HG02571 (cell line): ENCODE results near the gene P2RX6.

Experiments
- ATAC-seq: cut with Tn5 transposase; IDR thresholded peaks from one replicate; pipeline ENCODE4 v1.9.1; 2021; ENCODE audit warnings: mild to moderate bottlenecking, moderate library complexity; ENCODE audit not compliant: unreplicated experiment

The P2RX6 gene

DNA sequence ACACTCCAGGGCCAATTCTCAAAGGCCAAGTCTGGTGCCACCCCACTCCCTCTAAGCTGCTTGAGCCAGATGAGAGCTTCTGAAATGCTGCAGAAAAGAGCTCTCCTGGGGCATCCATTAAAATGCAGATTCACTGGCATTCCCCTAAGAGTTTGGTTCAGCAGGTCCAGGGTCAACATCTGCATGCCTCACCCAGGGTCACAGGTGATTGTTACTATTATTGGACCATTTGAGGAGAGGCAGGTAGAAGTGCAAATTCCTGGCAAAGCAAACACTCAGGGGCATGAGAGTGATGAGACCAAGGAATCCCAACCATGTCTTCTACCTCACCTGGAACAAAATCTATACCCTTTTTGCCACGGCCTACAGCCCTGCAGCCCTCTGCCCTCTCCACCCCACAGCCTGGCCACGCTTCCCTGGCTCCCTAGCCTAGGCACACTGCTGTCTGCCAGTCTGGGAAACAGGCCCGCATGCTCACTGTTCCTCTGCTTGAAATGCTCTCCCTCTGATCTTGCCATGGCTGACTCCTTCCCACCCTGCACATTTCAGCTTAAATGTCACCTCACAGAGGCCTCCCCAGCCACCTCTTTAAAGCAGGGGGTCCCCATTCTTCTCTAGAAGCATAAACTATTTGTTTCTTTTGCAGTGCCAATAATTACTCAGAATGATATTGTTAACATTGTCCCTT lies 4.4 kb upstream of the P2RX6 start:
- no peak for ATAC-seq

DNA sequence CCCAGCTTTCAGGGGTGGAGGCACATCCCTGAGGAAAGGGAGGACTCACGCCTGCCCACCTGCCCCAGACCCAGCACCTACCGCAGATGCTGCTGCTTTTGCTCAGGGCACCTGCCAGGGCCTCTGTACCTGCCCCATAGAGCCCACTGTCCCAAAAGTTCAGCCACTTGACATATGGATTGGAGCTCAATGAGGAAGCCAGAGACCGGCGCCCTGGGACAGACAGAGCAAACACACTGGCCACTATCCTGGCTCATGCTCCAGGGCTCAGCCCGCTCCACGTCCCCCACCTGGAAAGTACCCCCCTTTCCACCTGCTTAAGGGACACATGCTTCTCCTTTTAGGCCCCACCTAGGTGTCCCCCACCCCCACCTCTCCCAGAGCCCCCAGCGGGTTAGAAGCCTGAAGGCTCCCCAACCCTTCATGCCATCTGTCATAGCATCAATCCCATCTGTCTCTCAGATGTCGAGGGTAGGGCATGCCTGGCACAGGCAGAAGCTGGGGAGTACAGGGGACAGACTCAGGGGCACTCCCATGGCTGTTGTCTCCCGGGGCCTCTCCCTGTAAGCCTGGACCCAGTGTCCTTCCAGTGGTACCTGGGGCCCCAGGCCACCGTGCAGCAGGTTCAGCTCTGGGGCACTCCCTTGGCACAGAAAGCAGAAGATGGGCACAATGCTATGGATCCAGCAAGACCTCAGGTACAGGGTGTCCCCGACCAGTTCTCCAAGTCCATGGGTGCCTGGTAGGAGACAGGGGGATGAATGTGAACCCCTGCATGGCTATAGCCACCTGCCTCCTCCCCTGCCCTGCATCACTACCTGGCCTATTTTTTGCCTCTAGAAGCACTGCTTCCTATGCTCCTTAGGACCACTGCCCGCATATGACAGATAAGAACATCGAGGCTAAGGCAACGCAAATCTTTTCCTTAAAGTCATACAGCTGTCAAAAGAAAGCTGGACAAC lies 2.2 kb upstream of the P2RX6 start:
- ATAC-seq: no peak

DNA sequence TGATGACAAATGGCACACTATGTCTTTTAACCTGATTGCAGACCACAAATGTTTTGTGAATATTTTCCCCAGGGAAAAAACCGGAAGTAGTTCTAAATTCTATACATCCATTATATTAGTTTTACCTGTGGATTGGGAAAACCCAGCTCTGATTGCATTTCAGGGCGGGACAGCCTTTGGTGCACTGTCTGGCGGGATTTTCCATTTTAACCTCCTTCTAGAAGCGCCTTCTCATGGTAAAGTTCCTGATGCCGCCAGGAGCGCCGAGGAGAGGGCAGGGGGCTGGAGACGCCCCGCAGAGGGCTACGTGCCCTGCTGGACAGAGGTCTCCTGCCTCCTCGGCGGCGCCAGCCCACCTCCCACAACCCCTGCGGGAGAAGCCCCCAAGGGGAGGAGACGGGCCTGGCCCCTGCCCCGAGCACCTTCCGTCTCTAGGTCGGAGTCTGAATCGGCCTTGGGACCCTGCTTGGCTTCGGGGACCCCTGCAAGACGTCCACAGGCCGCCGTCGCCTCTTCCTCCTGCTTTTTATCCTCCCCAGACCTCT lies 1.2 kb upstream of the P2RX6 start:
- ATAC-seq: no peak

DNA sequence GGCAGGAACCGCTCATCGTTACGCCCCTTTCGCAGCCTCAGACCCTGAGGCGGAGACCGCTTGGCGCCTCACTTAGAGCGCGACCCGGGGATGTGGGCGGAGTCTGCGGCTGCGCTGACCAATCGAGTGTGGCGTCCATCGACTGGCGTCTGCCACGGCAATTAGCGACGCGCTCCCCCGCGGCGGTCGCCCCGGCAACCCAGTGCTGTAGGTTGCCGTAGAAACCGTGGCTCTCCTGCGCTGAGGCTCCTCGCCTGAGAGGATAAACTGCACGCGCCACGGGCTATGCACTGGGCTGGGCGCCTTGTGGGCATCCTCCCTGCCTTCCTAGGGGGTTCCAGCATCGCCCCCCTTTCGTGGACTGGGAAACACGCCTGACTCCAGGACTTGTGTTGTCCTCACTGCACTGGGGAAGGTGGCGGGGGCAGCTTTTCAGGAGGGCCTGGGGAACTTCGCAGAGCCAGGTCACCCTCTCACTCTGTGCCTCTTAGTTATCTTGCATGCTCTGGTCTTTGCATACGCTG lies 701 bp upstream of the P2RX6 start:
- ATAC-seq: no peak

DNA sequence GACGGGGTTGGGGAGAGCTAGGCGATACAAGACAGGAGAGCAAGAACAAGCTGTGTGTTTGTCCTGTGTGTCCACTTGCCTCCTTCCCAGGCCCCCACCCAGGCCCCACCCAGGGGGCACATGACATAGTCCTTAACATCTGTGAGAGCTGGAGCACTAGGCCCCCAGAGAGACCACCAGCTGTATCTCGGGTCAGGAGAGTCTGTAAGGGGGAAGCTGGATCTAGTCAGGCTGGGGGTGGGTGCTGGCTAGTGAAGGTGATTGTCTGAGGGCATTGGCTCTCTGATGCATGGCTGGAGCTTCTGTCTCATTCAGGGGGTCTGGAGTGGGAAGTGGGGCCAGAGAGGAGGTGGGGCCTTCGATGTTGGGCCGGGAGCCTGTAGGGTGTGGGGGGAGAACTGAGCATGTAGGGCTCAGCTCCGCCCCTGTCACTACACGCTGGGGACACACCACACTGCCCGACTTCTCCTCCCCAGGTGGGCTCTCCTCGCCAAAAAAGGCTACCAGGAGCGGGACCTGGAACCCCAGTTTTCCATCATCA lies 571 bp downstream of the P2RX6 start:
- ATAC-seq: no peak

DNA sequence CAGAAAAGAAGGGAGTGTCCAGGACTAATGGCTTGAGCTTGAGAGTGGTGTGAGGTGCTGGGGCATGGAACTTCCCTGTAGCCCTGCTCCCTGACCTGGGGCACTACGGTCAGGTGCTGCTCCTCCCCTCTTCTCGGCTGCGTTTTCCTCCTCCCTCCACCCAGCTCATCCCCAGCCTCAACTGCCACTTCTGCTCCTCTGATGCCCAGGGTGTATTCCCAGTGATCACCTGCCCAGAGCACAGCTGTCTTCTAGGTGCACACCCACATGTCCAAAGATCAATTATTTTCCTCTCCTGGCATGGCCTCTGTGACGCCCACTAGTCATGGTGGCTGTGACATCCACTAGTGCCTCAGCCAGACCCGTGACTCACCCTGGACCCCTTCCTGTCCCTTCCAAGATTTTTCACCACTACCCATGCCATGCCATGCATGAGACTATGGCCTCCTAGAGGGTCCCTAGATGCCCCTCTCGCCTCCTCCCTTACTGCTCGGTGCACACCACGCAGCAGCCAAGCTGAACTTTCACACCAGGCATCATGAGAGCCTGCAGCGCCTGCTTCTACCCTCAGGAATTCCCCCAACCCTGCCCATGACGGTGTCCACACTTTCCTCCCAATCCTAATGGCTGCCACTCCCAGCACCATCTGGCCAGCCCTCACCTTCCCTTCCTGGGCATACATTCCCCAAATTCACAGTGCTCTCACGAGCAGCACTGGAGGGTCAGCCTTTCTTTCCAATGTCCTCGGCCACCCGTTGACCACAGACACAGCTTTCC lies 1.9 kb downstream of the P2RX6 start:
- no peak for ATAC-seq

DNA sequence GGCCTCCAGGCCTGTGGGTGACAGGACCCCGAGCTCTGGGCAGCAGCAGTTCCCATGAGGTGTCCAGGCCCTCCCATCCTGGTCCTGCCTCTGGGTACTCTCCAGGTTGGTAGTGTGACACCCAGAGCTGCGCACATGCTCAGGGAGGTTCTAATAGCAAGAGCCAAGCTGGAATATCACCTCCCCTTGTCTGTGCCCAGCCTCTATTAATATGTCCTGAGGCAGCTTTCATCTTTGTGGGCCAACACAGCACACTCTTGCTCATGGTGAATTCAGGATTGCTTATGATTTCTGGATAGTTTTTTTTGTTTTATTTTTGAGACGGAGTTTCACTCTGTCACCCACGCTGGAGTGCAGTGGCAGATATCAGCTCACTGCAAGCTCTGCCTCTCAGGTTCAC lies 3.3 kb downstream of the P2RX6 start:
- ATAC-seq: no peak

DNA sequence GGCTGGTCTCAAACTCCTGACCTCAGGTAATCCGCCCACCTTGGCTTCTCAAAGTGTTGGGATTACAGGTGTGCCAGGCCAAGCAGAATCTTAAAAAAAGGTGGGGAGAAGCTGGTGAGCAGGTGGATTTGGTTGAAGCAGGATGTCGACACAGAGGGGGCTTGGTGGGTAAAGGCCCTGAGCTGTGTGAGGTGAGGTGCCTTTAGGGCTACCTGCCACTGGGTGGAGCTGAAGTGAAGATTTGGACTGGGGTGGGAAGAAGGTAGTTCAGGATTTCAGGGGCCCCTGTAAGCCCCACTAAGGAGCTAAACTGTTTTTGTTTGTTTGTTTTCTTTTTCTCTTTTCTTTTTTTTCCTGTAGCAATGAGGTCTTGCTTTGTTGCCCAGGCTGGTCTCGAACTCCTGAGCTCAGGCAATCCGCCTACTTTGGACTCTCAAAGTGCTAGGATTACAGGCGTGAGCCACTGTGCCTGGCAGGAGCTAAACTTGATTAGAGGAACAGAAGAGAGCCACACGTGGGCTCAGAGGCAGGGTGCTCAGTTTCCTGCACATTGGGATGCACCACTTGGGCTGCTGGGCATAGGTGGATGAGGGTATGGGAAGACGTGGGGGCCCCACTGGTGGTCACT lies 6.0 kb downstream of the P2RX6 start:
- ATAC-seq: no peak

DNA sequence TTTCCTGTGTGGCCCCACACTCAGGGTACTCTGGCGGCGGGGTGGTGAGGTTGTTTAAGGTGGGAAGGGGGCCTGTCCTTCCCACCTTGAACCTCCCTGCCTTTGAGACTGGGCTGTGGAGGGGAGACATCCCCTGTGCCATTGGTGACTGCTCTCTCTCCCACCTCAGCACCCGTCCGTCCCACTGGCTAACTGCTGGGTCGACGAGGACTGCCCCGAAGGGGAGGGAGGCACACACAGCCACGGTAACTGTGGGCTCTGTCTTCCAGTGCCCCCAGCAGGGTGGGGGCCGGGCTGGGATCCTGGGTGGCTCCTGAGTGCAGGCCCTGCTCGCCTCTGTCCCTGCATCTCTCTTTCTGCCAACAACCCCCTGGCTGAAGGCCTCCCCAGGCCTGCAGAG lies 7.5 kb downstream of the P2RX6 start:
- ATAC-seq: no peak

DNA sequence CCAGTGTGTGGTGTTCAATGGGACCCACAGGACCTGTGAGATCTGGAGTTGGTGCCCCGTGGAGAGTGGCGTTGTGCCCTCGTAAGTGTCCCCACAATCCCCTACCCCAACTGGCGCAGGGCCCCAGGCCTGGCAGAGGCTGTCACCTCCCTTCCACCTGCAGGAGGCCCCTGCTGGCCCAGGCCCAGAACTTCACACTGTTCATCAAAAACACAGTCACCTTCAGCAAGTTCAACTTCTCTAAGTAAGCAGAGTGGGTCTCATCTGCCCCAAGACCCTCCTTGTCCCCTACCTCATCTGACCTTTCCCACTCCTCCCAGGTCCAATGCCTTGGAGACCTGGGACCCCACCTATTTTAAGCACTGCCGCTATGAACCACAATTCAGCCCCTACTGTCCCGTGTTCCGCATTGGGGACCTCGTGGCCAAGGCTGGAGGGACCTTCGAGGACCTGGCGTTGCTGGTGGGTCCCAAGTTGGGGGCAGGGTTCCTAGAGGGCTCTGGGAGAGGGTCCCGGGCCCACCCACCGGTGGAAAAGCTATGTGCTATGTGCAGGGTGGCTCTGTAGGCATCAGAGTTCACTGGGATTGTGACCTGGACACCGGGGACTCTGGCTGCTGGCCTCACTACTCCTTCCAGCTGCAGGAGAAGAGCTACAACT lies 8.1 kb downstream of the P2RX6 start:
- no peak for ATAC-seq

DNA sequence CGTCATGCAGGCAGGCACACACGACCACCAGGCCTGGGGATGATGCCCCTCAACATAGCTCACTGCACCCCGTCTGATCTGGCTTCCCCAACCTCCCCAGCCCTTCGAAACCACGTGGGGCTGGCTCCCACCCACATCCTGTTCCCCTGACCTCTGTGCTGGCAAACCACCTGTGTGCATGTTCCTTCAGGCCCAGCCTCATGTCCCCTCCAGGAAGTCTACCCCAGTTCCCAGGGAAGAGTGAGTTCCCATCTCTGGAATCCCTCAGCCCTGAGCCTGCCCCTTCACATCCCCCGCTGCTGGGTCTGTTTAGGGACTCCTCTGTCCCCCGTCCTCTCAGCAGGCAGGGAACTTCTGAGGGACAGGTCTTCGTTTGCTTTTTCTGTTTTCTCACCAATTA lies 10.3 kb downstream of the P2RX6 start:
- no peak for ATAC-seq

DNA sequence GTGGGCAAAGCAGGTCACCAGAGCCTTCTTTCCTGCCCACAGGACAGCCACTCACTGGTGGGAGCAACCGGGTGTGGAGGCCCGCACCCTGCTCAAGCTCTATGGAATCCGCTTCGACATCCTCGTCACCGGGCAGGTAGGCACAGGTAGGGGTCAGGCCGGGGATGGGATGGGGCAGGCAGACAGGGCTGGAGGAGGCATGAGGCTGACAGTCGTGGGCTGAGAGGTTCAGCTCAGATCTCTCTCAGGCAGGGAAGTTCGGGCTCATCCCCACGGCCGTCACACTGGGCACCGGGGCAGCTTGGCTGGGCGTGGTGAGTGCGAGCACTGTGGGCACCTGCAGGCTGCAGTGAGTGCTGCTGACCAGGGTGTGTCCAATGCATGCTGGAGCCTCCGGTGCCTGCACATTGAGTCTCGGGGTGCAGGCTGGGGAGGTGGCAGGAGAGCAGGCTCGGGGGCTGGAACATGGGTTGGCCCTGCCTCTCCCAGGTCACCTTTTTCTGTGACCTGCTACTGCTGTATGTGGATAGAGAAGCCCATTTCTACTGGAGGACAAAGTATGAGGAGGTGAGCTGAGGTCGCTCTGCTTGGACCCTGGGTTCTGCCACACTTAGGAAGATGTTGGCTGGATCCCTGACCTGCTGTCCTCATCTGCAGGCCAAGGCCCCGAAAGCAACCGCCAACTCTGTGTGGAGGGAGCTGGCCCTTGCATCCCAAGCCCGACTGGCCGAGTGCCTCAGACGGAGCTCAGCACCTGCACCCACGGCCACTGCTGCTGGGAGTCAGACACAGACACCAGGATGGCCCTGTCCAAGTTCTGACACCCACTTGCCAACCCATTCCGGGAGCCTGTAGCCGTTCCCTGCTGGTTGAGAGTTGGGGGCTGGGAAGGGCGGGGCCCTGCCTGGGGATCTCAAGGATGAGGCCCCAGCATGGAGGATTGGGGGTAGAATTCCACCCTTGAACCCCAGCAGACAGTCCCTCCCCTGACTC lies 11.1 kb downstream of the P2RX6 start:
- ATAC-seq: no peak

DNA sequence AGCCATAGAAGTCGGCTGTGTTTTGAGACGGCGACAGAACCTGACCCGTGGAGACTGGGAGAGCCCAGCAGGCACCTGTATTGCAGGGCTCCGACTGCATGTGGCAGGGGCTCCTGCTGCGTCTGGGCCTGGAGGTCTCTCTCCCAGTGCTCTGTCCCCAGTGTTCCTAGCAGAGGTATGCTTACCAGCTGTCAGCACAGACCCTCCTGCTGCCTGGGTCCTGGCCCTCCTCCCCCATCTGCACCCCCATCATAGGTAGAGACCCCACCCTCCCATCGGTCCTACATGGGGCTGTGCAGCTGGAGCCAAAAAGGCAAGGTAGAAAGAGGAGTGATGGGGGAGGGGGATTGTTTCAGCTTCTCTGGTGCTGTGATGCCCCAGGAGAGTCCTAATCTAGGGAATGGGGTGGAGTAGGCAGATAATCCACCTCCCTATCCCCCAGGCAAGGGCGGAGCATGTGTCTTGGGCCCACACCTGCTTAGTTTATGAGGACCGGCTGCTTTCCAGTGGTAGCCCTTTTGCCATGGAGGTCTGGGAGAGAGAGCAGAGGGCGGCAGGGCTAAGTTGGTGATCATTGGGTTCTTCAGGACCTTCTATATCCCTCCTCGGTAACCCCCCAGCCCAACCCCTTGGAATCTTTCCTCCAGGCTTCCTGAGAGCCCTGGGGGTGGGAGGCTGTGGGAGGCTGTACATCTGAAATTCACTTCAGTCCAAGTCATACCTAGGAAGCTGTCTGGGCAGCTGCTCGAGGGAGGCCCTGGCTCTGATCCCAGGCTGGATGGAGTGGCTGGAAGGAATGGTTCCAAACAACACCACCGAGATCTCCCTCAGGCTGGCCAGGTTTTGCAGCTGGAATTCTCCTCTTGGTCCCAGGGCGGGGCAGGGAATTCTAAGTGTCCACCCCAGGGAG lies 12.1 kb downstream of the P2RX6 start:
- ATAC-seq: no peak

DNA sequence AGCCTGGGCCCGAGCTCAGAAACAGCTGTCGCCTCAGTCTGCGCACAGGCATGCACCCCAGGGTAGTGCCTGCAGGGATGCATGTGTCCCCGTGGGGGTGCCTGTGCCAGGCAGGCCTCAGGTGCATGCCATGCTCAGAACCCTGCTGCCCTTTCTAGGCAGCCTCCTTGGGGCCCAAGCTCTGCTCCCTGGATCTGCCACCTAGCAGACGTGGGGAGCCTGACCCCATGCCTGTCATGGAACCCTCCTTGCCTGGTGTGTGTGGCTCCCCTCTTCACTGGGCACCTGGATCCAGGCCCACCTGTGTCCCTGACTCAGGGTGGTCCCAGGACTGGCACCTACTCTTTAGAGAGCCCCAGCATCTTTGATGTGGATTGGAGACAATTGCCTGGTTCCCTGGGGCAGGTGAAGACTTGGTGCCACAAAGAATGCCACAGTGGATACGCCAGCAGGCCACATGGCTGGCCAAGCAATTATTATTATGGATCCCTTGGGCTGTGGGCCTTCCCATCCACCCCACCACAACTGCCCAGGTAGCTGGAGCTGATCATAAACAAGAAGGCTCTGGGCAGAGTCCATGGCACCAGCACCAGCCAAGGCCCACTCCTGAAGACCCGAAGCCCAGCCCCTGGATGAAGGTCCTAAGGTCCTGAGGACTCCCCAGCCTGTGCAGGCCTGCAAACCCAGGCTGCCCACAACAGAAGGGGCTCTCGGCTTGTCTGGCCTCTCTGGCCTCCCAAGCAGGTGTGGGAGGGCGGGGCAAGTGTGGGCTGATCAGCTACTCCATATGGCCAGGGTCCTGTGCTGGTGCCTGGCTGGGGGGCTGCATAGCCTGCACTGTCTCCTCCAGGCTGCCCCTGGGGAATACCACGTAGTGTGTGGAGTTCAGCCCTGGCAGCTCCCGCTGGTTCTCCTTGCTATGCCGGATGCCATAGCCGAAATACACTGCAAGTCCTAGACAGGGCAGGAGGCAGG lies 13.6 kb downstream of the P2RX6 start:
- ATAC-seq: no peak

DNA sequence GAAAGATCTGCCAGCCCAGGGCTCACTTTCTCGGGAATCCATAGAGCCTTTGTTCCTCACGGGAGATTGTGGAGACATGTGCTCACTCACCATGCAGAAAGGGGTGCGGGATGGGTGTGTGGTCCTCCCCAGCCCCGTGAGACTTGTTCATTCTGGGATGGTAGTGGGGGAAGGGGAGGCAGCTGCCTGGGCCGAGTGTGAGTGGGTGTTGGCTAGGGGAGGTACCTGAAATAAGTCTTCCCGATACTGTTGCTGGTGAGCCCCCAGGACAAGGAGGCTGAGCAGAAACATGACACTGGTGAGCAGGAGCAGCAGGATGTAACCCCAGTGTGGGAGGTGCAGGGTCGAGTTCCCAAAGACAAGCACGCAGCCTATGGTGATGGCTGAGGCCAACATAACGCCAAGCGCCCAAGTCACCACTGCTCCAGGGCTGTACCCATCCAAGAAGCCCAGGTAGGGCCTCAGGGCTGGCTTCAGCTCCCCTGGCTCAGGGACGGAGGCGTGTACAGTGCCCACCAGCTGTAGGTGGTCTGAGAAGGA lies 14.6 kb downstream of the P2RX6 start:
- ATAC-seq: no peak

DNA sequence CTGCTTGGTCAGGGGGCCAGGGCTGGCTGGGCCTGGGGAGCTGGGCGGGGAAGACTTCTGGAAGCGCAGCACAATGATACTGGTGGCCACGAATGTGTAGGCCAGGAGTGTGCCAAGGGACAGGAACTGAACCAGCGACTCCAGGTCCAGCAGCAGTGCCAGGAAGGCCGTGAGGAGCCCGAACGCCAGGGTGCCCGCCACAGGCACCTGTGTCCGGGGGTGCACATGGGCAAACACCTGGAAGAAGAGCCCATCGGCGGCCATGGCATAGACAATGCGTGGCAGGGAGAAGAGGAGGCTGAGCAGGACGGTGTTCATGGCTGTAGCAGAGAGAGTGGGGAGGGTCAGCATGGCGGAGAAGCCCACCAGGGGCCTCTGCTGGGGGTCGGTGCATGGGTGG lies 15.1 kb downstream of the P2RX6 start:
- no peak for ATAC-seq
